H1 (cell line): ENCODE results near the gene CTBP2. TPM values are rescaled to one million over a fixed set of nuclear protein-coding genes. Genes with fewer than 3 reads are reported as not detected.

Experiments used
- PHF8 ChIP-seq: fragments of 200-600 bp; sonication (generic); conservative IDR thresholded peaks from 2 replicates; pipeline ENCODE4 v1.7.1; 2012; ENCODE audit warnings: low read depth, mild to moderate bottlenecking, inconsistent platforms, low read length, moderate library complexity
- polyA plus RNA-seq, 7 experiments: library from polyadenylated mRNA; depleted of rRNA in 3 of 7; stranded (reverse) in 5 of 7; unstranded in 2 of 7; fragments of >200 nt in 5 of 7; fragments of 200-250 nt in 2 of 7; gene quantifications; 1 replicate in 5 of 7; 2 replicates in 1 of 7; 4 replicates in 1 of 7; pipeline versions ENCODE4 v1.2.1 to v1.2.3, GENCODE V29; 2011 to 2013; ENCODE audit warnings: missing spikeins in 2 of 7, mixed read lengths in 2 of 7
- total RNA-seq: library from RNA; stranded (reverse); fragmentation: NEBNext Ultra II Directional; extraction: Animal tissue kit (Norgen Biotek cat#: 25700); gene quantifications from 2 replicates; pipeline ENCODE4 v1.2.1, GENCODE V29; 2021

CTBP2 gene
- total and polyA plus RNA-seq, 2 of the 8 experiments (the other 6 are each of a cell fraction or from before 2014, with no cell fraction given) = 208 to 221 TPM

GRCh38 chr10:125006188-125006680 lies 154.1 kb downstream of the CTBP2 start (continued):
- no peak for TF ChIP-seq PHF8
